ENCODE data around the gene SURF2.

GRCh38 chr9:133406480-133407307 lies 50.3 kb downstream of the SURF2 start:
- TF ChIP-seq PHF21A (IDR thresholded peaks at IDR 0.05; ENCODE audit: borderline replicate concordance, low read depth): no peak
- TF ChIP-seq CHD7 (IDR thresholded peaks at IDR 0.05; ENCODE audit: low read depth, low read length): no peak
- peak; percentile 86 to 95 (median 87) for TF ChIP-seq CTCF (IDR thresholded peaks at IDR 0.05 in 2 of 3, conservative IDR thresholded peaks at IDR 0.05 in 1 of 3; ENCODE audit: insufficient read depth in 2 of 3, low read depth in 1 of 3, low read length in 3 of 3)
- TF ChIP-seq SMAD1 (IDR thresholded peaks at IDR 0.05; ENCODE audit: low read depth, low read length, partially characterized antibody): no peak
- TF ChIP-seq KDM5B (IDR thresholded peaks at IDR 0.05; ENCODE audit: insufficient replicate concordance, low read depth, low read length): no peak
- no peak for TF ChIP-seq PPARD (CRISPR knock-in tag; IDR thresholded peaks at IDR 0.05)
- TF ChIP-seq SIN3A (IDR thresholded peaks at IDR 0.05; ENCODE audit: borderline replicate concordance in 2 of 2, control insufficient read depth in 1 of 2, low read depth in 2 of 2, low read length in 2 of 2): no peak
- TF ChIP-seq PTBP1 (IDR thresholded peaks at IDR 0.05; ENCODE audit: low read depth, low read length): no peak
- TF ChIP-seq HBP1 (CRISPR knock-in tag; IDR thresholded peaks at IDR 0.05): no peak
- no peak for TF ChIP-seq HIVEP1 (CRISPR knock-in tag; IDR thresholded peaks at IDR 0.05)
- no peak for TF ChIP-seq EHMT2 (IDR thresholded peaks at IDR 0.05)
- no peak for TF ChIP-seq FOXK1 (CRISPR knock-in tag; IDR thresholded peaks at IDR 0.05; ENCODE audit: borderline replicate concordance)
